T-helper 22 cell (primary cell): Measurements from ENCODE around the gene ARL6IP6.

Source experiments
- DNase-seq: peaks from one replicate; pipeline ENCODE4 v3.0.0-alpha.2; 2020; ENCODE audit warnings: low read depth

Gene ARL6IP6

DNA sequence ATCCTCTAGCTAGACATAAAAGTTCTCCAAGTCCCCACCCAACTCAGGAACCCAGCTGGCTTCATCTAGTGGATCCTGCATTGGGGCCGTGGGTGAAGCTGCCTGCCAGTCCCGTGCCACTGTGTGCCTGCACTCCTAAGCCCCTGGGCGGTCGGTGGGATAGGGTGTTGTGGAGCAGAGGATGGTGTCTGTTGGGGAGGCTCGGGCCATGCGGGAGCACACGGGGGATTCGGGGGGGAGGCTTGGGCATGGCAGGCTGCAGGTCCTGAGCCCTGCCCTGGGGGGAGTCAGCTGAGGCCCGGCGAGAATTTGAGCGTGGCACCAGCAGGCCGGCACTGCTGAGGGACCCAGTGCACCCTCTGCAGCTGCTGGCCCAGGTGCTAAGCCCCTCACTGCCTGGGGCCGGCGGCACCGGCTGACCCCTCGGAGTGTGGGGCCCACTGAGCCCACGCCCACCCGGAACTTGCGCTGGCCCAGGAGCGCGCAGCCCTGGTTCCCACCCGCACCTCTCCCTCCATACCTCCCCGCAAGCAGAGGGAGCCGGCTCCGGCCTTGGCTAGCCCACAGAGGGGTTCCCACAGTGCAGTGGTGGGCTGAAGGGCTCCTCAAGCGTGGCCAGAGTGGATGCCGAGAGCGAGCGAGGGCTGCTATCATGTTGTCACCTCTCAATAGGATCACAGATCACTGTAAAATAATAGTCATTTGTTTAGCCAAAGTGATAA is 86.4 kb downstream of the ARL6IP6 start:
- DNase-seq, result no peak

DNA sequence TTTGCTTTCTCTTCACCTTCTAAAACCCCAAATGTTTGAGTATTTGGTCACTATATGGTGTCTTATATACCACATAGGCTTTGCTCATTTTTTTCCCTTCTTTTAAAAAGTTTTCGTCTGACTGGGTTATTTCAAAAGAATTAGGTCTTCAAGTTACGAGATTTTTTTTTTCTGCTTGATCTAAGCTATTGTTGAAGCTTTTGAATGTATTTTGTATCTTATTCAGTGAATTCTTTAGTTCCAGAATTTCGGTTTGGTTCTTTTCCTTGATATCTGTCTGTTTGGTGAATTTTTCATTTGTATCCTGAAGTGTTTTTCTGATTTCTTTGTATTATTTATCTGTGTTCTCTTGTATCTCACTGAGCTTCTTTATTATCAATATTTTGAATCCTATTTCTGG is 93.5 kb downstream of the ARL6IP6 start:
- no peak for DNase-seq
